ENCODE results near the gene FXR2. TPM values are rescaled to one million over a fixed set of nuclear protein-coding genes. Genes with fewer than 3 reads are reported as not detected.
A peak's percentile ranks its signal among the peaks of the same experiment; 100 is the strongest.

The FXR2 gene
- total RNA-seq, 1 experiment from 2014 or later = 60.7 TPM

GRCh38 chr17:7591596-7591995 lies 23.1 kb downstream of the FXR2 start:
- no TSS peak for BruUV-seq (replicated peaks)
- peak overlapping the region; percentile 78 for H3K27ac Mint-ChIP-seq (ENCODE audit: low read depth, unreplicated experiment)
- CTCF ChIA-PET = interaction anchor here (0.5 to 1.3 kb wide), 5 partner anchors 21 to 1158 kb away, joined by 3 to 6 read pairs (median 4); partner anchors contain the start of gene WRAP53
- POLR2A ChIA-PET = interaction anchor here (0.8 to 14.9 kb wide), 6 partner anchors 16 to 108 kb away, joined by 4 to 303 read pairs (median 128); partner anchors contain the start of genes CD68, FXR2, POLR2A and SAT2
- H3K4me3 Mint-ChIP-seq (ENCODE audit: unreplicated experiment) = no peak overlapping the region
- no peaks in the 10 kb centered on the region for H3K9me3 Mint-ChIP-seq (ENCODE audit: unreplicated experiment)
- H3K4me1 Mint-ChIP-seq (ENCODE audit: insufficient read depth, unreplicated experiment) = peaks cover 35% of the 10 kb centered on the region
- DNase-seq (ENCODE audit: unreplicated experiment) = no peak
- intact Hi-C loops (cut with micrococcal nuclease) = loop anchor here (2.0 kb wide), 1 partner anchor 23 kb away; the partner anchor contains the start of gene FXR2
- peaks cover 63% of the 10 kb centered on the region for H3K36me3 Mint-ChIP-seq (ENCODE audit: insufficient read depth, unreplicated experiment)
- H3K27me3 Mint-ChIP-seq (ENCODE audit: insufficient read depth, unreplicated experiment) = no peaks in the 10 kb centered on the region
- TF ChIP-seq, protein P1, sequence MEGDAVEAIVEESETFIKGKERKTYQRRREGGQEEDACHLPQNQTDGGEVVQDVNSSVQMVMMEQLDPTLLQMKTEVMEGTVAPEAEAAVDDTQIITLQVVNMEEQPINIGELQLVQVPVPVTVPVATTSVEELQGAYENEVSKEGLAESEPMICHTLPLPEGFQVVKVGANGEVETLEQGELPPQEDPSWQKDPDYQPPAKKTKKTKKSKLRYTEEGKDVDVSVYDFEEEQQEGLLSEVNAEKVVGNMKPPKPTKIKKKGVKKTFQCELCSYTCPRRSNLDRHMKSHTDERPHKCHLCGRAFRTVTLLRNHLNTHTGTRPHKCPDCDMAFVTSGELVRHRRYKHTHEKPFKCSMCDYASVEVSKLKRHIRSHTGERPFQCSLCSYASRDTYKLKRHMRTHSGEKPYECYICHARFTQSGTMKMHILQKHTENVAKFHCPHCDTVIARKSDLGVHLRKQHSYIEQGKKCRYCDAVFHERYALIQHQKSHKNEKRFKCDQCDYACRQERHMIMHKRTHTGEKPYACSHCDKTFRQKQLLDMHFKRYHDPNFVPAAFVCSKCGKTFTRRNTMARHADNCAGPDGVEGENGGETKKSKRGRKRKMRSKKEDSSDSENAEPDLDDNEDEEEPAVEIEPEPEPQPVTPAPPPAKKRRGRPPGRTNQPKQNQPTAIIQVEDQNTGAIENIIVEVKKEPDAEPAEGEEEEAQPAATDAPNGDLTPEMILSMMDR (IDR thresholded peaks at IDR 0.05; ENCODE audit: unreplicated experiment) = no peak

DNA sequence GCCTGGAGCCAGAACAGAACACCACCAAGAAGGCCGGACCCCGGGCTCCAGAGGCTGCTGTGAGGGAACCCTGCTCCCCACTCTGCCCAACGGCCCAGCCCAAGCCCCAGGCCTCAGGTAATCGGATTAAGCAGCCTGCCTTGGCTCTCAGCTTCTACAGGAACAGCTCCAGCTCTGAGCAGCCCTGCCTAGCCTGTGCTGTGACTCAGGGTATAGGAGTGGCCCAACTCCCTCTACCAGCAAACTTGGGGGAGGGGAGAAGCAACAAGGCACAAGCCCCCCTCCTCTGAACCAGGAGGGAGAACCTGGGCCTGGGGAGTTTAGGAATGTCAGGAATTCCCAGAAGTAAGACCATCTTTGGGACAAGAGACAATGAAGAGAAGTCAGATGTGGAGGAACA lies 24.0 kb downstream of the FXR2 start:
- DNase-seq (ENCODE audit: unreplicated experiment) = peak; percentile 65
- POLR2A ChIA-PET = interaction anchor here (0.5 to 14.9 kb wide), 11 partner anchors 15 to 155 kb away, joined by 3 to 303 read pairs (median 21); partner anchors contain the start of genes CD68, FXR2, POLR2A and SAT2
- intact Hi-C loops (cut with micrococcal nuclease) = loop anchor here (2.0 kb wide), 1 partner anchor 24 kb away; the partner anchor contains the start of gene FXR2

GRCh38 chr17:7589891-7590691 lies 24.6 kb downstream of the FXR2 start, which contains the start of gene SOX15:
Gene SOX15 (minus strand): TSS chr17:7590094. CDS start chr17:7589676, 418 bp downstream.
- peak within 1 kb of the TSS; percentile 78 for H3K27ac Mint-ChIP-seq (ENCODE audit: low read depth, unreplicated experiment)
- H3K27me3 Mint-ChIP-seq (ENCODE audit: insufficient read depth, unreplicated experiment) = no peaks in the 10 kb centered on the region
- H3K36me3 Mint-ChIP-seq (ENCODE audit: insufficient read depth, unreplicated experiment) = peaks cover 51% of the 10 kb centered on the region
- TF ChIP-seq, protein P1 (IDR thresholded peaks at IDR 0.05; ENCODE audit: unreplicated experiment) = no peak
- ChIA-PET CTCF (interaction anchor here (0.6 to 7.7 kb wide), 21 partner anchors 8 to 1123 kb away, joined by 3 to 89 read pairs (median 4); partner anchors contain the start of genes CD68, DNAH2, FXR2 and TP53), POLR2A (interaction anchor here (0.6 to 14.9 kb wide), 24 partner anchors 12 to 565 kb away, joined by 3 to 303 read pairs (median 4); partner anchors contain the start of genes CD68, DNAH2, FXR2 and NEURL4)
- peaks cover 38% of the 10 kb centered on the region for H3K4me1 Mint-ChIP-seq (ENCODE audit: insufficient read depth, unreplicated experiment)
- H3K9me3 Mint-ChIP-seq (ENCODE audit: unreplicated experiment) = no peaks in the 10 kb centered on the region
- intact Hi-C loops (cut with micrococcal nuclease) = loop anchor here (1.0 to 2.0 kb wide), 3 partner anchors 25 to 75 kb away; partner anchors contain the start of genes FXR2 and SENP3
- peak within 1 kb of the TSS; percentile 76 for H3K4me3 Mint-ChIP-seq (ENCODE audit: unreplicated experiment)
- DNase-seq (ENCODE audit: unreplicated experiment) = peak; percentile 80
- no TSS peak for BruUV-seq (replicated peaks)

More for the DNA sequence above, 24.0 kb downstream of the FXR2 start:
- TF ChIP-seq, protein P1 (IDR thresholded peaks at IDR 0.05; ENCODE audit: unreplicated experiment) = no peak
- H3K4me3 Mint-ChIP-seq (ENCODE audit: unreplicated experiment) = peak overlapping the region; percentile 76
- CTCF ChIA-PET = interaction anchor here (0.6 to 4.4 kb wide), 8 partner anchors 11 to 266 kb away, joined by 3 to 59 read pairs (median 4); partner anchors contain the start of genes CD68 and FXR2
- BruUV-seq (replicated peaks) = no TSS peak
- H3K4me1 Mint-ChIP-seq (ENCODE audit: insufficient read depth, unreplicated experiment) = peaks cover 37% of the 10 kb centered on the region
- no peaks in the 10 kb centered on the region for H3K27me3 Mint-ChIP-seq (ENCODE audit: insufficient read depth, unreplicated experiment)
- H3K27ac Mint-ChIP-seq (ENCODE audit: low read depth, unreplicated experiment) = peak overlapping the region; percentile 78
- H3K36me3 Mint-ChIP-seq (ENCODE audit: insufficient read depth, unreplicated experiment) = peaks cover 58% of the 10 kb centered on the region
- no peaks in the 10 kb centered on the region for H3K9me3 Mint-ChIP-seq (ENCODE audit: unreplicated experiment)

Measured in MCF 10A (cell line).